SK-N-SH treated with all-trans-retinoic acid at 6 μM for 48 hours (cell line): ENCODE results near the gene XDH.

ENCODE experiments used
- CSDC2 ChIP-seq: fragments of 250-450 bp; sonication (Bioruptor Pico); IDR thresholded peaks from 2 replicates; pipeline ENCODE4 v1.5.0; 2020; ENCODE audit warnings: mild to moderate bottlenecking, moderate library complexity
- ESRRG ChIP-seq: fragments of 250-450 bp; sonication (Bioruptor Pico); IDR thresholded peaks from 2 replicates; pipeline ENCODE4 v1.6.1; 2021; ENCODE audit warnings: mild to moderate bottlenecking
- ISL1 ChIP-seq: fragments of 250-450 bp; sonication (Bioruptor Pico); IDR thresholded peaks from 2 replicates; pipeline ENCODE4 v2.1.2; 2022; ENCODE audit warnings: mild to moderate bottlenecking, moderate library complexity
- RARB ChIP-seq: fragments of 250-450 bp; sonication (Bioruptor Pico); IDR thresholded peaks from 2 replicates; pipeline ENCODE4 v1.8.0; 2021; ENCODE audit warnings: mild to moderate bottlenecking, moderate library complexity
- TCF4 ChIP-seq: fragments of 250-450 bp; sonication (Bioruptor Pico); IDR thresholded peaks from 2 replicates; pipeline ENCODE4 v1.8.0; 2021; ENCODE audit warnings: mild to moderate bottlenecking, moderate library complexity, borderline replicate concordance
- ZFP3 ChIP-seq: fragments of 250-450 bp; sonication (Bioruptor Pico); IDR thresholded peaks from 2 replicates; pipeline ENCODE4 v1.5.0; 2020; ENCODE audit warnings: mild to moderate bottlenecking, moderate library complexity
- ZFP30 ChIP-seq: fragments of 450-650 bp; formaldehyde crosslinking; IDR thresholded peaks from 2 replicates; pipeline ENCODE4 v1.5.0; 2022; ENCODE audit warnings: mild to moderate bottlenecking, moderate library complexity
- TF ChIP-seq, protein P1 (sequence below): fragments of 250-450 bp; sonication (Bioruptor Pico); IDR thresholded peaks from 2 replicates; pipeline ENCODE4 v1.8.0; 2020; ENCODE audit warnings: mild to moderate bottlenecking, moderate library complexity, borderline replicate concordance
- TF ChIP-seq, protein P2 (sequence below): fragments of 250-450 bp; sonication (Bioruptor Pico); IDR thresholded peaks from 2 replicates; pipeline ENCODE4 v1.5.1; 2020; ENCODE audit warnings: low read depth, mild to moderate bottlenecking, moderate library complexity
- TF ChIP-seq, protein P3 (sequence below): fragments of 250-450 bp; sonication (Bioruptor Pico); IDR thresholded peaks from 2 replicates; pipeline ENCODE4 v1.8.0; 2021; ENCODE audit warnings: low read depth, mild to moderate bottlenecking, moderate library complexity, borderline replicate concordance

DNA sequence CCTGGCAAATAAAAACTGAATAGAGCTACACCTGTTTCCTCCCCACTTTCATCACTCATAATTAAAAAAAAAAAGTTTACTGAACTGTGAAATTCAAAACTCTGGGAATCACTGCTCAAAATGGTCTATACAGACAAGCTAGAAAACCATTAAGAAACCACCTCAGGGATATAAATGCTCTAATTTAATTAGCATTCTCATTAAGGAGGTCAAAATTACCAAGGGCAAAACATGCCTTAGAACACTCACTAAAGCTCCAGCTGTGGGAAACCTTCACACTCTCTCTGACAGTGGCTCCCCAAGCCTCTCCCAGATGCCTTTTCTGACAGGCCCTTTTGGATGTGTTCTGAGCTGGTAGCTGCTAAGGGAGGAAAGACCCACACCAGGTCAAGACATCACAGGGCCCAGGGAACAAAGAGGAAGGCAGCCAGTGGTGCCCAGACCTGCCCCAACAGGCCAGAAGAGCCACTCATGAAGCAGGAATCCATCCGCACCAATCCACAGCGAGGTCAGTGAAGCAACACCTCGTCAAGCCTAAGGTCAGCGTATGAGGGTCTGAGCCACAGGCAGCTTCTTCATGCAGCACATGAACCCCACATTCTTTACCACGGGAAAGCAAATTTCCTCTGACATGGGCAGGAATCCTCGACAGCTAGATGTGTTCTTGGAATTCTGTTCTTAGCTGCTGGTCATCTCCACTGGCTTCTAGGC, 35.6 kb downstream of the XDH start:
- TF ChIP-seq TCF4 (CRISPR knock-in tag) (no peak), RARB (CRISPR knock-in tag) (no peak), ESRRG (CRISPR knock-in tag) (no peak), ZFP30 (no peak), ISL1 (CRISPR knock-in tag) (no peak), ZFP3 (no peak), CSDC2 (CRISPR knock-in tag) (no peak)
- TF ChIP-seq, protein P1, sequence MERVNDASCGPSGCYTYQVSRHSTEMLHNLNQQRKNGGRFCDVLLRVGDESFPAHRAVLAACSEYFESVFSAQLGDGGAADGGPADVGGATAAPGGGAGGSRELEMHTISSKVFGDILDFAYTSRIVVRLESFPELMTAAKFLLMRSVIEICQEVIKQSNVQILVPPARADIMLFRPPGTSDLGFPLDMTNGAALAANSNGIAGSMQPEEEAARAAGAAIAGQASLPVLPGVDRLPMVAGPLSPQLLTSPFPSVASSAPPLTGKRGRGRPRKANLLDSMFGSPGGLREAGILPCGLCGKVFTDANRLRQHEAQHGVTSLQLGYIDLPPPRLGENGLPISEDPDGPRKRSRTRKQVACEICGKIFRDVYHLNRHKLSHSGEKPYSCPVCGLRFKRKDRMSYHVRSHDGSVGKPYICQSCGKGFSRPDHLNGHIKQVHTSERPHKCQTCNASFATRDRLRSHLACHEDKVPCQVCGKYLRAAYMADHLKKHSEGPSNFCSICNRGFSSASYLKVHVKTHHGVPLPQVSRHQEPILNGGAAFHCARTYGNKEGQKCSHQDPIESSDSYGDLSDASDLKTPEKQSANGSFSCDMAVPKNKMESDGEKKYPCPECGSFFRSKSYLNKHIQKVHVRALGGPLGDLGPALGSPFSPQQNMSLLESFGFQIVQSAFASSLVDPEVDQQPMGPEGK = no peak
- TF ChIP-seq, protein P2, sequence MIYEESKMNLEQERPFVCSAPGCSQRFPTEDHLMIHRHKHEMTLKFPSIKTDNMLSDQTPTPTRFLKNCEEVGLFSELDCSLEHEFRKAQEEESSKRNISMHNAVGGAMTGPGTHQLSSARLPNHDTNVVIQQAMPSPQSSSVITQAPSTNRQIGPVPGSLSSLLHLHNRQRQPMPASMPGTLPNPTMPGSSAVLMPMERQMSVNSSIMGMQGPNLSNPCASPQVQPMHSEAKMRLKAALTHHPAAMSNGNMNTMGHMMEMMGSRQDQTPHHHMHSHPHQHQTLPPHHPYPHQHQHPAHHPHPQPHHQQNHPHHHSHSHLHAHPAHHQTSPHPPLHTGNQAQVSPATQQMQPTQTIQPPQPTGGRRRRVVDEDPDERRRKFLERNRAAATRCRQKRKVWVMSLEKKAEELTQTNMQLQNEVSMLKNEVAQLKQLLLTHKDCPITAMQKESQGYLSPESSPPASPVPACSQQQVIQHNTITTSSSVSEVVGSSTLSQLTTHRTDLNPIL = no peak
- TF ChIP-seq, protein P3, sequence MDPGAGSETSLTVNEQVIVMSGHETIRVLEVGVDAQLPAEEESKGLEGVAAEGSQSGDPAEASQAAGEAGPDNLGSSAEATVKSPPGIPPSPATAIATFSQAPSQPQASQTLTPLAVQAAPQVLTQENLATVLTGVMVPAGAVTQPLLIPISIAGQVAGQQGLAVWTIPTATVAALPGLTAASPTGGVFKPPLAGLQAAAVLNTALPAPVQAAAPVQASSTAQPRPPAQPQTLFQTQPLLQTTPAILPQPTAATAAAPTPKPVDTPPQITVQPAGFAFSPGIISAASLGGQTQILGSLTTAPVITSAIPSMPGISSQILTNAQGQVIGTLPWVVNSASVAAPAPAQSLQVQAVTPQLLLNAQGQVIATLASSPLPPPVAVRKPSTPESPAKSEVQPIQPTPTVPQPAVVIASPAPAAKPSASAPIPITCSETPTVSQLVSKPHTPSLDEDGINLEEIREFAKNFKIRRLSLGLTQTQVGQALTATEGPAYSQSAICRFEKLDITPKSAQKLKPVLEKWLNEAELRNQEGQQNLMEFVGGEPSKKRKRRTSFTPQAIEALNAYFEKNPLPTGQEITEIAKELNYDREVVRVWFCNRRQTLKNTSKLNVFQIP (CRISPR knock-in tag) = no peak
